NAMALWA (cell line): Measurements from ENCODE around the gene LMBR1.
"Not testable (repeated sequence)": the region's sequence is repeated elsewhere in the genome, so short reads cannot be mapped to it uniquely, and the experiment has no call there.

ENCODE experiments used
- DNase-seq: peaks from one replicate; pipeline ENCODE4 v3.0.0-alpha.2; 2015; ENCODE audit warnings: low spot score

The LMBR1 gene

DNA sequence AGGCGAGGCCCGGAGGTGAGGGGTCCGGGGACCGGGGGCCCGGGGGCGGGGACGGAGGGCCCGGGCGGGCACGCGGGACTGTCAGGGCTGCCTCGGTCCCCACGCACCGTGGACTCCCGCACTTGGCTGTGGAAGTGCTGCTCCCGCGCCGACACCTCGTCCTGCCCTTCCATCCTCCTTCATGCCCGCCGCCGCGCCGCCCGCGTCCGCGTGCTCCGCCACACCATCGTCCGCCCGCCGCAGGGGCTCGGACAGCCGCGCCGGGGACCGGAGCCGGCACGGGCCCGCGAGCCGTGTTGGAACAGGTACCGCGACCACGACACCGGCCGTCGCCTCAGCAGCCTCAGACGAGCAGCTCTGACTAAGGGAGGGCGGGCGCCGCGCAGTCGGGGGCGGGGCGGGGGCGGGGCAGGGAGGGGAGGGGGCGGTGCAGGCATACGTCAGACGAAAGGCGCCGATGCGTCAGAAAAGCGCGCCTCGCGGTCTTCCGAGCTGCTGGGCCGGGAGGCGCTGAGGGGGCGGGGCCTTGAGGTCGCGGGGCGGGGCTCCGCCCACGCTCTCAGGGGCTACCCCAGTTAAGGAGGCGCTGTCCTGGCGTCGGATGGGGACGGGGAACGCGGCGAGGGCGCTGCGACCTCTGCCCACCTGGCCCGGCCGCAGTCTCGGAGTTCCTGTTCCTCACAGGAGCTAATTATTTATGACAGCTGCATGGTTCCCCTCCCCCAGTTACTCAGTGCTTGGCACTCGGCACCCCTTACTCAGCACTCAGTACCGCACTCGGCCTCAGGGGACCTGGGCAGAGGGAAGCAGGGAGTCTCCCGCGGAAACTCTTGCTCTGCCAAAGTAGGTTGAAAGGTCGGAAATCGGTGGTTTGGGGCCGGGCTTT lies at the start of gene LMBR1:
Gene LMBR1, minus strand, starts transcription at position 363 of the 886 bp plus-strand sequence. Its CDS starts 190 bp downstream, at position 173.
- DNase-seq, result peak; percentile 98

- no peak for DNase-seq
Measured at GRCh38 chr7:156942708-156943090, 49.7 kb upstream of the LMBR1 start.

DNA sequence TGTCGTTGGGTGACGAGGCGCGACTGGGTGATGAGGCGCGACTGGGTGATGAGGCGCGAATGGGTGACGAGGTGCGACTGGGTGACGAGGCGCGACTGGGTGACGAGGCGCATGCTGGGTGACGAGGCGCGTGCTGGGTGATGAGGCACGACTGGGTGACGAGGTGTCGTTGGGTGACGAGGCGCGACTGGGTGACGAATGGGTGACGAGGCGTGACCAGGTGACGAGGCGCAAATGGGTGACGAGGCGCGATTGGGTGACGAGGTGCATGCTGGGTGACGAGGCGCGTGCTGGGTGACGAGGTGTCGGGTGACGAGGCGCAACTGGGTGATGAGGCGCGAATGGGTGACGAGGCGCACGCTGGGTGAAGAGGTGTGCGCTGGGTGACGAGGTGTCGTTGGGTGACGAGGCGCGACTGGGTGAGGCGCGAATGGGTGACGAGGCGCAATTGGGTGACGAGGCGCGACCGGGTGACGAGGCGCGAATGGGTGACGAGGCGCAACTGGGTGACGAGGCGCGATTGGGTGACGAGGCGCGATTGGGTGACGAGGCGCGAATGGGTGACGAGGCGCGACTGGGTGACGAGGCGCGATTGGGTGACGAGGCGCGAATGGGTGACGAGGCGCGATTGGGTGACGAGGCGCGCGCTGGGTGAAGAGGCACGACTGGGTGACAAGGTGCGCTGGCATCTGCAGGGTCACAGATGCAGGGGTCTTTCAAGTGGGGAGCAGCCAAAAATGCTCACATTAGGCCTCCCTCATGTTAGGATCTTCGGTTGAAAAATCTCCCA lies 48.6 kb upstream of the LMBR1 start:
- no peak for DNase-seq

DNA sequence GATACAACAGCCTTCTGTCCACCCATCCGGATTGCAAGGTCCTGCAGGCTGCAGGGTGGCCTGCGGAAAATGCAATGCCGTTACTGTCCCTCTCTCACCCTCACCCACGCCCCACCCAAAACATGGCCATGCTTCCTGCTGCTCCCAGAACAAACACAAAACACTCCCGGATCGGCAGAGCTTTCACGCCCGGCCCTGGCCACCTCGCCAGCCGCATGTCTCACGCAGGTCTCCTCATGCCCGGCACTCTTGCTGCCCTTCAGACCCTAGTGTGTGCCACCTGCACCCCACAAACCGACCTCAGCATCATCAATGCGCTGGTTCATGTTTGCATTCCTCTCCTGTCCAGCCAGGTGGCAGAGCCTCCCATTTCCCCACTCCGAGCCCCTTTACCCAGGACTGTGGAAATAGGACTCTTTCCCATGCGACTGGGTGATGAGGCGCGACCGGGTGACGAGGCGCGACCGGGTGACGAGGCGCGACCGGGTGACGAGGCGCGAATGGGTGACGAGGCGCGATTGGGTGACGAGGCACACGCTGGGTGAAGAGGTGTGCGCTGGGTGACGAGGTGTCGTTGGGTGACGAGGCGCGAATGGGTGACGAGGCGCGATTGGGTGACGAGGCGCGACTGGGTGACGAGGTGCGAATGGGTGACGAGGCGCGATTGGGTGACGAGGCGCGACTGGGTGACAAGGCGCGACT lies 47.6 kb upstream of the LMBR1 start:
- no peak for DNase-seq

- not testable (repeated sequence) for DNase-seq
Measured at GRCh38 chr7:156936766-156937165, 43.8 kb upstream of the LMBR1 start.

DNA sequence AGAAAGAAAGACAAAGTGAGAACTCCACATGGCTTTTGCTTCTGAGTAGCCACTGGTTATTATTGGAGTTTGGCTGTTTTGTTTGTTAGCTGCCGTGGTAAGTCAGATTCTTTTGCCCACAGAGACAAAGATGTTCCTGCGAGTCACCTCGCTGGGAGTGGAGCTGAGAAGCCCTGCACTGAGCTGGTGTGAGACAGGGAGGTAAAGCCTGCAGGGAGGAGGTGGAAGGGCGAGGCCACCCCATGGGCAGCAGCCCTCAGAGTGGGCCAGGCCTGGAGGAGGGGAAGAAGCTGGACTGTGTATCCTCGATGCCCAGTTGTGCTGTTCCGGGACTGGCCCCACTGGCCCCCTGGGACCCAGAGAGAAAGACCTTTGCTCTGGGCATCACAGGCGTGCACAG lies 42.3 kb upstream of the LMBR1 start:
- no peak for DNase-seq

GRCh38 chr7:156932006-156932405 lies 39.0 kb upstream of the LMBR1 start:
- no peak for DNase-seq

DNA sequence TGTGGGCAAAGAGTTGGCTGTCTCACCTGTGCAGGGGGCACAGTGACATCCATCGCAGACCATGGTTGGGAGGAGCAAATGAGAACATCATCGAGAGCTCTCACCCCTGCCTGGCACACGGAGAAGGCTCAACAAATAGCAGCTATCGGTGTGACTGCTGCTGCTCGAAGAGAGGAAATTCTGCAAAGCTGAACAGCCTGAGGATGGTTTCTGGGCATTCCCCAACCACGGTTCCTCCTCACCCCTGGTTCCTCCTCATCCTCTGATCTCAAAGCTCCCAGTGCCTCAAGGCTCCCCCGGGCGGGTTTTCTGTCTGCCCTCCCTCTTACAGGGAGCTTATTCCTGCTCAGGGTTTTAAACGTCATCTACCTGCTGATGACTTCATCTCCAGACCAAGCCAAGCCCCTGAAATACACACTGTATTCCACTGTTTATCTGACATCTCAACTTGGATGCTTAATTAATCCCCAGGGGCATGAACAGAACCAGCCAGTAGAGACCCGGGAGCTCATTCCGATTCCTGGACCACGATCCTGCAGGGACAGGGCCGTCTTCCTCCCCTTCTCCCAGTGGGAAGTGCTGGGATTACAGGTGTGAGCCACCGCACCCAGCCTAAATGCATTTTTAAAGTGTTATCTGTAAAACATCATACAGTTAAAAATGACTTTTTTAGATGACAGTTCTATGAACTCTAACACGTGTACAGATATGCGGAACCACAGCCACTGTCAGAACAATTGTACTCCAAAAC lies 37.0 kb upstream of the LMBR1 start:
- DNase-seq, result no peak

GRCh38 chr7:156928406-156928747 lies 35.4 kb upstream of the LMBR1 start:
- DNase-seq, result no peak

DNA sequence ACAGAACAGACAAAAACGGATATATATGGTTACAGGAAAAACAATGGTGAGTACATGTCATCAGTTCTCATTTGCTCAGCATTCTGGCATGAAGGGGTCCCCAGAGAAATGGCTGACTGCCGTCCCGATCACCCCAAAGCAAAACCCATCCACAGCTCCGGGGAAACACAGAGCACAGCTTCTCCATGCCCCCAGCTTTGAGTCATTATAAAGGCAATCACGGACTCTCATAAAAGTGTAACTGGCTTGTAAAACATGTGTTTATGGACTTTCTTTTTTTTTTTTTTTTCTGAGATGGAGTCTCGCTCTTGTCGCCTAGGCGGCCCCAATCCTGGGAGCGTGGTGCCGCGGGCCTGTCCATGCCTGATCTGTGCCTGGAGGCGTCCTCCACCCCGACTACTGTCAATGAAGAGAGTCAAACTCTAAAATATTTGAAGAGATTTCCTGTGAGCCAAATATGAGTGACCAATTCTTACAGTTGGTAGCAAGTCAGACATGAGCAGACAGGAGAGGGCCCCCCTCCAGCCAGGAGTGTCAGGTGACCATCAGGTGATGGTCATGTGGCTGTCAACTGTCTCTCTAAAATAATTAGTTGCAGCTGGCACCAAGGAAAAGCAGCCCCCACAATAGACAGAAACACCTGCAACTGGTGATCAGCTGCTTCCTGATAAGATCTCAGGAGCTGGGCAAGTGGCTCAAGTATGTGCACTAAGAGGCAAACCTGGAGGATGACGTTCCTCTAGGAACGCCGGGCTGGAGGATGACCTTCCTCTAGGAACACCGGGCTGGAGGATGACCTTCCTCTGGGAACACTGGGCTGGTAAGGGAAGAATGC lies 34.8 kb upstream of the LMBR1 start:
- DNase-seq, result peak; percentile 51

DNA sequence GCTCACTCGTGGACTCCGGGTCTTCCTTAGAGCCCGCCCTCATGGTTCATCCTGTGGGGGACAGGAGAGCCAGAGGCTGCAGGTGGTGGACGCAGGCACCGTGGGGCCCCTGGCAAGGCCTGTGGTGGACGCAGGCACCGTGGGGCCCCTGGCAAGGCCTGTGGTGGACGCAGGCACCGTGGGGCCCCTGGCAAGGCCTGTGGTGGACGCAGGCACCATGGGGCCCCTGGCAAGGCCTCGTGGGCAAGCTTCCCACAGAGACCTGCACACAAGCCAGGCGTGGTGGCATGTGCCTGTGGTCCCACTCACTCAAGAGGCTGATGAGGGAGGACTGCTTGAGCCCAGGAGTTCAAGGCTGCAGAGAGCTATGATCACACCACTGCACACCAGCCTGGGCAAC lies 32.8 kb upstream of the LMBR1 start:
- not testable (repeated sequence) for DNase-seq

DNA sequence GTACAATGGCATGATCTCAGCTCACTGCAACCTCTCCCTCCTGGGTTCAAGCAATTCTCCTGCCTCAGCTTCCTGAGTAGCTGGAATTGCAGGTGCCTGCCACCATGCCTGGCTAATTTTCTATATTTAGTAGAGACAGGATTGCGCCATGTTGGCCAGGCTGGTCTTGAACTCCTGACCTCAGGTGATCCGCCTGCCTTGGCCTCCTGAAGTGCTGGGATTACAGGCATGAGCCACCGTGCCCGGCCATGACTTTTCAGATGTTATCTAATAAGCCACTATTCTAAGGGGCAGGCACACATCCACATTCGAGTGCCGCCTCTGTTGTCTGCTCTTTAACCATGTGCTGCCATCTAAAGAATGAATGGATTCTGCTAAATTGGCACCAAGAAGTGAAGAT lies 29.3 kb upstream of the LMBR1 start:
- DNase-seq, result not testable (repeated sequence)

GRCh38 chr7:156920487-156921373 lies 27.7 kb upstream of the LMBR1 start:
- not testable (repeated sequence) for DNase-seq

GRCh38 chr7:156920076-156920475 lies 27.1 kb upstream of the LMBR1 start:
- no peak for DNase-seq

- DNase-seq, result no peak
Measured at GRCh38 chr7:156919132-156919713, 26.2 kb upstream of the LMBR1 start.

DNA sequence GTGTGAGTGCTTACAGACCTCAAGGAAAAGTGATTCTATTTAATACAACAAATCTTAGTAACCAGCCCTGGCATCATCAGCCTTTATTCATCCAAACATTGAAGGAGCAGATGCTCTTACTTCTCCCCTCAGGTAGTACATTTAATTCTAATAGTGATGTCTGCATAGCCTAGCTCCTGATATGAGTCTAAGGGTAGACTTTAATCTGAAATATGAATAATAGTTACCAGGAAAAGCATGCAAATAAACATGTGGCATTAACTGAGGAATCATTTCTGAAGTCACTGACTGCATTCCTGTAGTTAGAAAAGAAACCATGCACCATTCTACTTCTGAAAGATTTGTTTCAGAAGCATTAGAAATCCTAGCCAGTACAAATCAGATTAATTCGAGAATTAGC lies 25.7 kb upstream of the LMBR1 start:
- DNase-seq, result no peak

- DNase-seq, result not testable (repeated sequence)
Measured at GRCh38 chr7:156909574-156910252, 16.7 kb upstream of the LMBR1 start.

- DNase-seq, result no peak
Measured at GRCh38 chr7:156907656-156908055, 14.7 kb upstream of the LMBR1 start.

- DNase-seq, result no peak
Measured at GRCh38 chr7:156906200-156906649, 13.2 kb upstream of the LMBR1 start.
